T-helper 2 cell (primary cell): Measurements from ENCODE around the gene OCLN.
"Not testable (repeated sequence)": the region's sequence is repeated elsewhere in the genome, so short reads cannot be mapped to it uniquely, and the experiment has no call there.

Experiments used
- DNase-seq, 5 experiments: peaks; one replicate each; pipeline versions ENCODE4 v3.0.0 to v3.0.0-alpha.2; 2012 to 2022

The OCLN gene

DNA sequence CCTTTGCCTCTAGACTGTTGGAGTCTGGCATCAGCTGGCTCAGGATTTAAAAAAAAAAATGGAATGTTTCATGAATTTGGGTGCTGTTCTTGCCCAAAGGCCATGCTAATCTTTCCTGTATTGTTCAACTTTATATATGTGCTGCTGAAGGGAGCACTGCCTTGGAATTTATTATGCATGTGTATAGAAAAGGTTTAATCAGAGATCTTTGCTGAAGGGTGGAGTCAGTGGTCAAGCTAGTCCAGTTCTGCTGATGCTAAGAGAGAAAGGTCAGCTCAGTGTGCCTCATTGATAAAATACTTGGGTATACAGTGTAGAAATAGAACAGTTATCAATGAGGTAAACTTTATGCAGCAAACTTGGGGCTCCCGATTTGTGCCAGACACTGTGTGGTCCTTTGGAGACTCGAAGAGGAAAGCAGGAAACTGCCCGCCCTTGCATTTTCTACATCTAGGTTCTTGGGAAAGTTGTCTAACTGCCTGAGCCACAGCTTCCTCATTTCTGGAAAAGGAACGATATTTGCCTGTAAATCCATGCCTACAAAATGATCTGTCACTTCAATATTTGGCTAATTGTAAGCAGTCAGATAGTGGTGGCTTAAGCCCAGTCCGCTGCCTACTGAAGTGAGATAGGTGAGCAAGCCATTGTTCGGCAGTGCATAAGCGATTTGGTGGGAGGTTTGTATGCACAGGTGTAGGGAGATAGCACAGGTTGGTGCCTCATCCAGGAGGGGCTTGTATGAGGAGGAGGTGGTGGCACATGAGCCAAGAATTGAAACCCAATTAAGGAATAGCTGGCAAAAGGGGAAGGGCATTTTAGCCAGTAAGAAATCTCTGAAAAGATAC is 38.2 kb downstream of the OCLN start:
- no peak for DNase-seq

GRCh38 chr5:69531406-69531801 is 38.8 kb downstream of the OCLN start:
- DNase-seq = no peak

DNA sequence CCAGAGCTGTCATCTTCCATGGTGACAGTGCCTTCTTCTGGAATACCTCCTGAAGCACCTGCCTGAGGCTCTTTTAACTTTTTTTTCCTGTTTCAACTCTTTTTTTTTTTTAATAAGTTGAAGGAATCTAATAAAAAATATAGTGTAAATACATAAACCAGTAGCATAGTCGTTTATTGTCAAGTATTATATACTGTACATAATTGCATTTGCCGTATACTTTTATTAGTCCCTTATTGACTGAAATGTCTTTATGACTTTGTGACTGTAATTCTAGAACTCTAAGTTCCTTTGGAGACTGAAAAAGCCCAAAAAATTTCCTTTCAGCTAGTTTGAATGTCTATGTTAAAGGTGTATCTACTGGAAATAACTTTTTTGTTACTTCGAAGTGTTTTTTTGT is 45.3 kb downstream of the OCLN start:
- not testable (repeated sequence) for DNase-seq

GRCh38 chr5:69538735-69539134 is 46.1 kb downstream of the OCLN start:
- not testable (repeated sequence) for DNase-seq

DNA sequence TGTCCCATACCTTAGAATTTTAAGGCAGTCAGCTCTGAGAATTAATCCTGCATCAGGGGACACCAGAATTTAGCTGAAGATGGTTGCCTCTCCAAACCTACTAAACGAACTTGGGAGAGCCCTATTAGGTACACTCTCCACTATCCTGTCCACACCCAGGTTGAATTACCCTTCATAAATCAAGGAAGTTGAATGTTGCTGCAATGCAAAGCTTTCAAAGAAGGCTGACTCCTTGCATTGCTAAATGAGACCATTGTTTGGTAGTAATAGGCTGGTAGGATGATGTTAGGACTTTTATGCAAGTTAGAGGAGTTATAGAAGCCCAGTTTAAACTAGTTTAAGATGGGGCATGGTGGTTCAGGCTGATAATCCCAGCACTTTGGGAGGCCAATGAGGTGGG is 48.8 kb downstream of the OCLN start:
- not testable (repeated sequence) for DNase-seq

DNA sequence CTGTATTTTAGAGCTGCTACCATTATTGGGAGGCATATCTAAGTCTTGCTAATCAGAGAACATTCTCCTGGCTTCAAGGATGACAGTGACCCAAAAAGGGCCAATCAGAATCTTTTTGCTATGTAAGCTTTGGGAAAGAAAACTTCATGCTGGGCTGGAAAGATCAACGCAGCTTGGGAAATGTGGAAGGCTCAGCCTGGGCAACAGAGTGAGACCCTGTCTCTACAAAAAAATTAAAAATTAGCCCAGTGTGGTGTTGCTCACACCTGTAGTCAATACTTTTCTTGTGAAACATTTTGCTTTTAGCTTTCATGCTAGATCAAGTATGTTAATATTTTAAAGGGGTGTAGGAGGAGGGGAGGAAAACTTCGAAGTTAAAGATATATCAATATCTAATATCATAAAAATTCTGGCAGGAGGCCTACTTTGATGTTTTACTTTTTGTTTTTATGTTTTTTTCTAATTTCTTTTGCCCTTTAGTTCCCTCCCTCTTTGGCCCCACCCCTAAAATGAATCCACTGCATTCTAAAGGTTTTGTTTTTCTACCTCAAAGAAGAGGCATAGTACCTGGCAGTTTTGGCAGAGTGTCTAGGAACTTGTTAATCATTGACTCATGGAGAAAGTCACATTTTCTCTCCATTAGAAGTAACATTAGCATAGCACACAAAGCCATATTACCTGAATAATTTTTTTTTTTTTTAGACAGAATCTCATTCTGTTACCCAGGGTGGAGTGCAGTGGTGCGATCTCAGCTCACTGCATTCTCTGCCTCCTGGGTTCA is 50.4 kb downstream of the OCLN start:
- DNase-seq = not testable (repeated sequence)

DNA sequence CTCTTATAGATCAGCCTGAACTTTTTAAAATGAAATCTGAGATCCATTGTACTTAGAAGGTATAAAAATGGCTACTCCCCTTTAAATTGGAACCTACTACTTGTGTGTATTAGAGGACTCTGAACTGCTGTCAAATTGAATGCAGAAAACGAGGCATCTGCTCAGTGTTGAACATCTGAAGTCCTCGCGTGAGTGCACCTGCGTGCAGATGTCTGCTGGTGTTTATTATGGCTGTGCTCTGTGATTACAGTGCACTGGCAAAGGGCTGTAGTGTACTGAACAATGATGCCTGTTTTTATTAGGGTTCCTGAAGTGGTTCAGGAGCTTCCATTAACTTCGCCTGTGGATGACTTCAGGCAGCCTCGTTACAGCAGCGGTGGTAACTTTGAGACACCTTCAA is 52.0 kb downstream of the OCLN start:
- DNase-seq = not testable (repeated sequence)

DNA sequence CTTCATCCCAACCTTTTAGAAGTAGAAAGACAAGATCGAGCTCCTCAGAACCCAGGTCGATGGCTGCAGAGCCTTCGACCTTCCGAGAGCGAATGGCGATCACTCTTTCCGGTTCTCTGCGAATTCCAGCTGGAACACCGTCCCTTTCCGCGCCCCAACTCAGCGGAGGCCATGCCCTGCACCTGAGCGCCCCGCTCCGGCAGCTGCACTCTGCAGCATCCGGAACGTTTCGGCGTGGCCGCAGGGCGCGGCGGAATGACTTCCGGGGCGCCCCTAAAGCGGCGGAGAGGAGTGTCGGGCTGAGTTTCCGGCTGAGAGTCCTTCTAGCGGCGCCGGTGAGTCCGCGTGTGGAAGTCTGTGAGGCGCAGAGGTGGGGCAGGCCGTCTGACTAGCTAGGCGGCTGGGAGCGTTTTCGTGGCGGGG is 67.3 kb downstream of the OCLN start, which contains the start of gene GTF2H2C:
GTF2H2C (plus strand) TSS at position 284 of the 423 bp plus-strand sequence. CDS start 4,942 bp downstream, outside the sequence.
- DNase-seq = peak; percentile 39 to 83 (median 62)

- peak in 1 of 5 experiments; percentile 0 for DNase-seq
Measured at GRCh38 chr5:69560587-69561431, 68.2 kb downstream of the OCLN start.

DNA sequence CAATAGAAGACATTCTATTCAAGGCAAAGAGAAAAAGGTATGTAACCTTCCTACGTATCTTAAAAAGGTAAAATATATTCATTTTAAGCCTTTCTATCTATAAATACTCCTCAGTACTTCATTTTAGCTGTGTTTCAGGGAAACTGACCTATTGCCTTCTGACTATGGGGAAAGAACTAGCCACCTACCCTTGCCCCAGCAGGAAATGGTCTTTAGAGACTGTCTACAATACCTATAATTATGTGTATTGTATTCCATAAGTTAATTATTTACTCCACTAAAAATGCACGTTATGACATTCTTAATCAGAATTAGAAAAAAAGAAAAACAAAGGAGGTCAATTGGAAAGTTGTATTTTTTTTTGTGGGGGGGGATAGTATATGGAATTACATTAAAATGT is 73.6 kb downstream of the OCLN start:
- DNase-seq = not testable (repeated sequence)

- DNase-seq = not testable (repeated sequence)
Measured at GRCh38 chr5:69568072-69568471, 75.5 kb downstream of the OCLN start.

GRCh38 chr5:69583356-69583755 is 90.8 kb downstream of the OCLN start:
- DNase-seq = not testable (repeated sequence)

DNA sequence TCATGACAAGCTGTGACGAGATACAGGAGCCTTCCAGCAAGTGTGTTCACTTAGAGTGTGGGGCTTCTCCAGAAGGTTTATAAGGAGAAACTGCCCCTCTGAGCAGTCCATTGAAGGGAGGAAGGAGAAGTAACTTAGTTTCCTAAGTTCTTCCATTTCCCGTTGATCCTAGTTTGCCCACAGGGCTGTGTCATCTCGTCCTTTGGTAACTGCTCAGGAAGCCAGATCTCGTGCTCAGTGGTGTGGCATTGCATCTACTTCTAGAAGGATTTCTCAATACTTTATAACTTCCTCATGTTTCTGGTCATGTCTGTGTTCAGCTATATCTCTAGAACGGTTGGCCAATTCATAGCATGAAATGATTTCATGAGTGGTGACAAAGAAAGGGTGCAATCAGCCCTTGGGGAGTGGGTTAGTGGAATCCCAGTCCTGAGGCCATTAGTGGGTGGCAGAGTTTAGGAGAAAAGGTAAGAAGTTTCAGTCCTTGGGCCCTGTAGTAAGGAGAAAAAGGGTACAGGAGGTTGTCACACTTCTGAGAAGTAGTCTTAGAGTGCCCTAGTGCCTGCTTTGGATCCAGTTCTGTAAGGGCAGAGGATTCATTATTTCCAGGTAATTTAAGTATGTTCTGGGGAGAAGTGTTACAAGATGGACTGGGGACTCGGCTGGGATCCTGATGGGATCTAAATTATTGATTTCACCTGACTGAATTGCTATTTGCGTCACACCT is 103.7 kb downstream of the OCLN start:
- DNase-seq = not testable (repeated sequence)

GRCh38 chr5:69601947-69602346 is 109.4 kb downstream of the OCLN start:
- DNase-seq = not testable (repeated sequence)

DNA sequence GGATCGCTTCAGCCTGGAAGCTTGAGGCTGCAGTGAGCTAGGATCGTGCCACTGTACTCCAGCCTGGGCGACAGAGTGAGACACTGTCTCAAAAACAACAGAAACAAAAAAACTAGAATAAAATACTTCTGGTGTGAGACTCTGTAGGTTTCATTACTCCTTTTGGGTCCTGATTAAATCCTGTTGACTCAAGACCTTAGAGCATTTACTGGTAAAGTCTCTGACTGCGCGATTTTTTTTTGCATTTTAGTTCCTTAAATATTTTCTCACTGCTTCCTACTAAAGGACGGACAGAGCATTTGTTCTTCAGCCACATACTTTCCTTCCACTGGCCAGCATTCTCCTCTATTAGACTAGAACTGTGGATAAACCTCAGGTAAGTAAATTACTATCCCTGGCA is 114.2 kb downstream of the OCLN start:
- DNase-seq = not testable (repeated sequence)
